Jurkat, Clone E6-1 (cell line): ENCODE data around the gene POU2F1.

Source experiments
- DNase-seq: peaks from one replicate; pipeline ENCODE4 v3.0.0-alpha.2; 2011; ENCODE audit warnings: low read depth, low spot score
- H3K4me3 ChIP-seq: 2 replicates; pipeline ENCODE4 v1.5.1; 2011; ENCODE audit warnings: mild to moderate bottlenecking, low read length, control low read depth, moderate library complexity

The POU2F1 gene

DNA sequence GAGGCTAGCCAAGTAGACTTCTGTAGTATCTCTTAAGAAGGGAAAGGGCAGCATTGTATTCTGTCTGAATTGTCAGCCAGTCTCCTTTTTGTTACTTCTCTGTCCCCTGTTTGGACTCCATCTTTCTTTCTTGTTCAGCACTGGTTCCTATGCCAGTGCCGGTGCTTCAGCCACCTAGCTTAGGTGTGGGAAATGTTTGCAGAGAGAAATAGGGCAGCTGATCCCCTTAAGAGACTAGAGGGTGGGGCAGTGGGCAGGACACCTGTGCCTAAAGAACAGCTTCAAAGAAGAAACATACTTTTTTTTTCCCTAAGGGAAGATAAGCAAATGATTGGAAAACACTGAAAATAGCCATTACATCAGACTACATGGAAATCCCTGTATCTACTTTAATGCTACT, 113.0 kb downstream of the POU2F1 start:
- no peak for DNase-seq
- H3K4me3 ChIP-seq: no peak overlapping the region

DNA sequence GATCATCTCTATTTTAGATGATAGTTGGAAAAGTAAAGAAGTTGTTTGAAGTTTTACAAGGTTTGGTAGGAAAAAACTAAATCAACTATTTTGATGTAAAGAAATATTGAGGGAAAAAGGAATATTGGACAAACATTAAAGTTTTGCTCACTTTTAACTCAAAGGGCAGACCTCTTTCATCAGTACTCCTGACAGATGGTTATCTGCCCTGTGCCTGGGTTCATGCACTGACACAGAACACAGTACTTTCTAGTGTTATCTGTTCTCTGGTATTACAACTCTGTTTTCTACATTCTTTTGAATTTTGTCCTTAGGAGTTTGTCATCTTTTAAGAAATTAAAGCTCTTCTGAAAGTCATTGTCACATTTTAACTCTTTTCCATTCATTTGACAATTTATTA, 118.7 kb downstream of the POU2F1 start:
- H3K4me3 ChIP-seq: no peak overlapping the region
- no peak for DNase-seq

DNA sequence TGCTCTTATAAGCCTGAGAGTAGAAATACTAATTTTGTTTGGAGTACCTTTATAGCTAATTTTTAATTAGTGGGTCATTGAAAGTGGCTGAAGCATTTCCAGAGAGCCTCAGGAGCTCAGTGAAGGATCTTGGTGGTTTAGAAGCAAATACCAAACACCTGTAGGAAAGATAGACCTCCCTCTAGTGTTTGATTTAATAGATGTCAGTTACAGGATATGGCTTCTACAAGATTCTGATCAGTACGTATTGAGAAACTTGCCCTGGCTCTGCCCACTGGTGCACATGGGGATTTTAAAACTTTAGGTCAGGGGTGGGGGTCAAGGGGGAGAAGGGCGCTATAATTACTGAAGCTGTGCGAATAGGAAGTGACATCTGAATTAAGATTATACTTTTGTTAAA, 122.2 kb downstream of the POU2F1 start:
- DNase-seq: peak; percentile 38
- no peak overlapping the region for H3K4me3 ChIP-seq

DNA sequence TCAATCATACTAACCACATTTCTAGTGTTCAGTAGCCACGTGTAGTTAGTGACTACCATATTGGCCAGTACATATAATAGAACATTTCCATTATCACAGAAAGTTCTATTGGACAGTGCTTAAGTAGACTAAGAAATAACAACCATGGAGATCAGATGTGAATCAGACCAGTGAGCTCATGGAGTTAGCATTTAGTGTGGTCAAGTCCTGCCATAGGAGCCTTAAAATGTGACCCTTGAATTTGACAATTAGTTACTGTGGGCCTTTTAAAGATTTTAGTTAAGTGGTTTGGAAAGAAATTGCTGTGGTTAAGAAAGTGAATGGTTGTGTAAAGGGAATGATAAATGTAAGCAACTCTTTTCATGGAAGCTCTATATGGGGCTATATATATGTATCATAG, 123.4 kb downstream of the POU2F1 start:
- H3K4me3 ChIP-seq: no peak overlapping the region
- DNase-seq: no peak

DNA sequence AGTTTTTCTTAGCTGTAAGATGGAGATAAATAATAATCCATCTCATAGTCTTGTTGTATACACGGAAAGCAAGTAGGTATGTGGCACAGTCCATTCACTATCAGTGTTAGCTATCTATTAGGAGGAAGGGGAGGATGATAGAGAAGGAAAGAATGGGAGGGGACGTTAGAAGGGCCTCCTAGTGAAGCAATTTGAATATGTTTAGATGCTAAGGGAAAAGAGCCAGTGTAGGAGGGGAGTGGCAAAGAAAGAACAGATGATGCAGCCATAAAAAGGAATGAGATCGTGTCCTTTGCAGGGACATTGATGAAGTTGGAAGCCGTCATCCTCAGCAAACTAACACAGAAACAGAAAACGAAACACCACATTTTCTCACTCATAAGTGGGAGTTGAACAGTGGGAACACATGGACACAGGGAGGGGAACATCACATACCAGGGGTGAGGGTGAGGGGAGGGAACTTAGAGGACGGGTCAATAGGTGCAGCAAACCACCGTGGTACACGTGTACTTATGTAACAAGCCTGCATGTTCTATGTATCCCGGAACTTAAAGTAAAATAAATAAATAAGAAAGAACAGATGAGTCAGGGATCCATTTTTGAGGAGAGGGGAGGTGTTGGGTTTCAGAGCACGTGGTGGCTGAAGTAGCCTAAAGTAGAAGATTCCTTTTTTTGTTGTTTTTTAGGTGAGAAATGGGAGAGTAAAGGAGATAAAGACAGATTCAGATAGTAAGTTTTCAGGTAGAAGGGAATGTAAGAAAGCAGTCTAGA, 124.1 kb downstream of the POU2F1 start:
- no peak overlapping the region for H3K4me3 ChIP-seq
- no peak for DNase-seq

DNA sequence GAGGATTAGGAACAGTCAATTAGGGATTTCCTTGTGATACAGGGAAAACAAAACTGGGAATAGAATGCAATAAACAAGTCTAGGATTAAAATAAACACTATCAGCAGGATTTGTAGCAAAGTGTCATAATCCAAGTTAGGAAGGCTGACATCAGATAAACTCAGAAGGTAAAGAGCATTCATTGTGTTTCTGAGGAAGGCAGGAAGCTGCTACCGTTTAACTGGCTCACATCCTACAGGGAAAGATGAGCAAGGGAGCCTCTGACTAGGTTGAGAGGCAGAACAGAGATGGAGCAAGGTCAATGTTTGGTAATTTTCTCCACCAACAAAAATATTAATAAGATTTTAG, 124.7 kb downstream of the POU2F1 start:
- no peak overlapping the region for H3K4me3 ChIP-seq
- DNase-seq: no peak

DNA sequence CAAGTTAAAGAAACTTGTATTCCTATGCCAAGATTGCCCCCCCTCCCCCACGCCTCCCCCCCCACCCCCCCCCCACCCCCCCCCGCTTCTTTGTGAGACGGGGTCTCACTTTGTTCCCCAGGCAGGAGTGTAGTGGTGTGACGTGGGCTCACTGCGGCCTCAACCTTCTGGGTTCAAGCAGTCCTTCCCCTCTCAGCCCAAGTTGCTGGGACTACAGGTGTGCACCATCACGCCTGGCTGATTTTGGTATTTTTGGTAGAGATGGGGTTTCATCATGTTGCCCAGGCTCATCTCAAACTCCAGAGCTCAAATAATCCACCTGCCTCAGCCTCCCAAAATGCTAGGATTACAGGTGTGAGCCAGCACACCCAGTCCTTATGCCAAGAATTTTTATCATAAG, 136.6 kb downstream of the POU2F1 start:
- DNase-seq: no peak
- no peak overlapping the region for H3K4me3 ChIP-seq

DNA sequence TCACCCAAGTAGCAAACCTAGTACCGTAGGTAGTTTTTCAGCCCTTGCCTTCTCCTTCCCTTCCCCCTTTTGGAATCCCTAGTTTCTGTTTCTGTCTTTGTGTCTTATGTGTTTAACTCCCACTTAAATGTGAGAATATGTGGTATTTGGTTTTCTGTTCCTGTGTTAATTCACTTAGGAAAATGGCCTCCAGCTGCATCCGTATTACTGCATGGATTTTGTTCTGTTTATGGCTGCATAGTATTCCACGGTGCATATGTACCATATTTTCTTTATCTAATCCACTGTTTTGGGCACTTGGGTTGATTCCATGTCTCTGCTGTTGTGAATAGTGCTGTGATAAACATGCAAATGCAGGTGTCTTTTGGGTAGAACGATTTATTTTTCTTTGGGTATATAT, 138.6 kb downstream of the POU2F1 start:
- no peak for DNase-seq
- no peak overlapping the region for H3K4me3 ChIP-seq

DNA sequence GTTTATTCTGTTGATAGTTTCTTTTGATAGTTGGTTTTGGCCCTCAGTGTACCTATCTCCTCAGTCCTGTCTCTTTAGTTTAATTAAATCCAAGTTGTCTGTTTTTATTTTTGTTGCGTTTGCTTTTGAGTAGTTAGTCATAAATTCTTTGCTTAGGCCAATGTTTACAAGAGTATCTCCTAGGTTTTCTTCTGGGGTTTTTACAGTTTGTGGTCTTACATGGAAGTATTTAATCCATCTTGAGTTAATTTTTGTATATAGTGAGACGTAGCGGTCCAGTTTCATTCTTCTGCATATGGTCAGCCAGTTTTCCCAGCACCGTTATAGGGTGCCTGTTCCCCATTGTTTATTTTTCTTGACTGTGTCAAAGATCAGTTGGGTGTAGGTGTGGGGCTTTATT, 139.4 kb downstream of the POU2F1 start:
- H3K4me3 ChIP-seq: no peak overlapping the region
- no peak for DNase-seq

DNA sequence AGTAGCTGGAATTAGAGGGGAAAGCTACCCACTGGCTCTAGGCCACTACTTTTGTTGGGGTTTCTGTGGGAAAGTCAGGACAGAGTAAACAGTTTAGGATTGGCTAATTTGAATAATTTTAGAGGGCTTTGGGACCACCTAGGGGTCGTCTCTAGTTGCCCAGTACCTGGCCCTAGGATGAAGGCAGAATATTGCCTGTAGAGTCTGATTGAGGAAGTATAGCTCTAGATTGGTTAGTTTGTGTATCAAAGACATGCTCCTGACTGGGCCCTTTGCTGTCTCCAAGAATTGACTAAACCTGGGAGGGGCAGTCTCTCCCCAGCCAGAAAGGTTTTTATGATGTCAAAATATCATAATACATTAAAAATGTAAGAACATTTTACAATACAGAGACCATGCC, 142.0 kb downstream of the POU2F1 start:
- DNase-seq: no peak
- H3K4me3 ChIP-seq: no peak overlapping the region

DNA sequence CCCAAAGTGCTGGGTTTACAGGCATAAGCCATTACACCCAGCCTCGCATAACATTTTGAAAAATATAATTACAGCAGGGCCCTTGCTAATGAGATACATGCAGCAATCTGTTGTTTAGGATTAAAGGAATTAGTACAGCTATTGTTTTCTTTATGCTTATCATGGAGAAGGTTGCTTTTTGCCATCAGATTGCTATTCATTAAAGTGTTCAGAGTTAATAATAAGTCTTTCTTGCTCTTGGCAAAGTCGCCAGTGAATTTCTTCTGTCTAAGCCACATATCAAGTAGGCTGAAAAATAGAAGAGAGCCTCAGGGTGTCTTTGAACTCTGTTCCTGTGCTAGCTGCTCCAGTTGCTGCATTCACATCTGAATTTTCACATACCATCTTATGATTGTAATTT, 144.1 kb downstream of the POU2F1 start:
- no peak overlapping the region for H3K4me3 ChIP-seq
- DNase-seq: no peak

DNA sequence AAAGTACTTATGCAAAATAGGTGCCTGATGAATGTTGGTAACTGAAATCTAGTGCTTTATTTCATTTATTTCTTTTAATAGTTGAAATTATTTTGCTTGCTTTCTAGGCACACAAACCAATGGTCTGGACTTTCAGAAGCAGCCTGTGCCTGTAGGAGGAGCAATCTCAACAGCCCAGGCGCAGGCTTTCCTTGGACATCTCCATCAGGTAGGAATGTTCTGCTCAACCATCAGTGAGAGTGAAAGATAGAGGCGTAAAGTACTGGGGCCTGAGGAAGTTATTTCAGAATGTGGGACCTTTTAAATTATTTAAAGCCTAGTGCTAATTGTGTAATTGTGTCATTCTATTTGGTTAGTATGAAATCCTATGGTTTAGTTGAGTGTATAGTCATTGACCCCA, 144.7 kb downstream of the POU2F1 start:
- H3K4me3 ChIP-seq: no peak overlapping the region
- DNase-seq: no peak

DNA sequence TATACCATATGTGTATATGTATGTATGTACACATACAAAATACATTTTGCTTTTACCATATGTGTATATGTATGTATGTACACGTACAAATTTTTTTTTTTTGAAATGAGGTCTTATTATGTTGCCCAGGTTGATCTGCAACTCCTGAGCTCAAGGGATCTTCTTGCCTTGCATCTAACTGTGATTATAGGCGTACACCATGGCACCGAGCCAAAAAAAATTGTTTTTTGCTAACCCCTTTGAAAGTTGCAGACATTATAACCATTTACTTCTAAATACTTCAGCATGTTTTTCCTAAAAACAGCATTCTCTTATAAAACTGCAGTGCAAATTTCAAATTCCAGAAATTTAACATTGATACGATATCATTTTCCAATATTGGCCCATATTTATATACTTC, 147.0 kb downstream of the POU2F1 start:
- H3K4me3 ChIP-seq: no peak overlapping the region
- no peak for DNase-seq

DNA sequence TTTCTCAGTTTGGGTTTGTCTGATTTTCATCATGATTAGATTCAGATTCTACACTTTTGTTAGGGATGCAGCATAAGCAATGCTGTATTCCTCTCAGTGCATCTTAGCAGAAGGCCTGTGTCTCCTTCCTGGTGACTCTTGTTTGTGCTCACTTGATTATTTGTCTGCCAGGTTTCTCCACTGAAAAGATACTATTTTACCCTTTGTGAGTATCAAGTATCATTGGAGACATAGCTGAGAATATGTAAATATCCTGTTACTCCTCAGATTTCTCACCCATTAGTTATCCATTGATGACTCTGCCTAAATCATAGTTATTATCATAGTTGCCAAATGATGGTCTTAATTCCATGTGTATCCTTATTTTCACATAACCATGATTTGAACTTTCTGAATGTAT, 148.5 kb downstream of the POU2F1 start:
- no peak for DNase-seq
- no peak overlapping the region for H3K4me3 ChIP-seq

DNA sequence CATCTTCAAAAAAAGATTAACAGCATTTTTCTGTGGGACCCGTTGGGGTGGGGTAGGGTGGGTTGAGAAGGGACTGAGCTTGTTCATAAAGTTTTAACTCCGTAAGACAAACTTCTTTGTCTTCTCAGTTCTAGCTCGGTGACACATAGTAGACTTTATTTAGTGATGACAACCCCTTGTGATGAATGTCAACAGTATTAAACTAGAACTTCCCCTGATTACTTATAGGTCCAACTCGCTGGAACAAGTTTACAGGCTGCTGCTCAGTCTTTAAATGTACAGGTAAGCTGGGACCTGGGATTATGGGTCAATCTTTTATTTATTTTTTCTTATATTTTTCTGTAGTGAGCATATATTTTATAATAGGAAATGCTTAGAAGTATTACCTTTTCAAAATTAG, 149.2 kb downstream of the POU2F1 start:
- no peak for DNase-seq
- H3K4me3 ChIP-seq: no peak overlapping the region

DNA sequence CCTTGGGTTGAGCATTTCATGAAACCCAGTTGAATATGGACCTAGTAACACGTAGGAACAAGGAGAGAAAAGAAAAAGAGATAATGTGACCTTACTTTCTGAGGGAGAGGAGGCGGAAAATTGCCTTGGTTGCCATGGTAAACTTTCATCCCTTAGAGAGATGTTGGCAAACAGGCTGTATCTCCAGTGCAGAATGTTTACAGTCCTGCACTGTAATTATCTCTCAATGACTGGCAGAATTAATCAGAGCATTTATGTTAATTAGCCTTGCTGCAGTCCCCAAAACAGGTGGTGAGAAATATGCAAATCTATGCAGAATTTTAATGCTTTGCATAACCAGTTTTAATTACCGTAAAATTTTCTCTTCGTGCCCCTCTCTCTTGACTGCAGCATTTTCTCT, 150.3 kb downstream of the POU2F1 start:
- H3K4me3 ChIP-seq: no peak overlapping the region
- DNase-seq: no peak

DNA sequence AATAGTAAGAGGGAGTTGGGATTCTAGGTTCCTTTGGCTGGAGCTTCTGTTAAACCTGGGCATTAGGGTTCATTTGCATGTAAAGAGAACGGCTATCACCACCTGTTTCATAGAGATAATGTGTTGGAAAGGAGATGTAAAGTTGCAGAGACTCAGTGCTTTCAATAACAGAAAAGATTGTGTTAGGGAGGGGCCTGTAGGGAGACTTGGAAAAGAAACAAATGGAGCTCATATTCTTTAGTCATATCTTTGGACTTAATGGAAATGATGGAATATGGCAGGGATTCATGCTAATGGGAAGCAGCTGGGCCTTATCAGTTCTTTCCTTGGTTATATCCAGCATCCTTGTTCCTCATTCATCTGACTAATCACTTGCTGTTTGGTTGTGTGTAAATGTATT, 152.7 kb downstream of the POU2F1 start:
- no peak overlapping the region for H3K4me3 ChIP-seq
- DNase-seq: no peak

DNA sequence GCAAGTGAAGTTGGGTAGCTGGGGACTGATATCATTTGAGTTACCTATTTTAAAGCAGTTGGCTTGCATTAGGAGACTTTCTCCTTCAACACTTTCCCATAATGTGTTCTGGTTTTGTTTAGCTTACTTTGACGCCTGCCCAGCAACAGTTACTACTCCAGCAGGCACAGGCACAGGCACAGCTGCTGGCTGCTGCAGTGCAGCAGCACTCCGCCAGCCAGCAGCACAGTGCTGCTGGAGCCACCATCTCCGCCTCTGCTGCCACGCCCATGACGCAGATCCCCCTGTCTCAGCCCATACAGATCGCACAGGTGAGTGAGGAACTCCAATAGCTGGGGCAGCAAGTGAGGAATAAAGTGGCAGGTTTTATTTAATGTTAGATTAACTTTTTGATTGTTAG, 153.3 kb downstream of the POU2F1 start:
- DNase-seq: no peak
- no peak overlapping the region for H3K4me3 ChIP-seq

DNA sequence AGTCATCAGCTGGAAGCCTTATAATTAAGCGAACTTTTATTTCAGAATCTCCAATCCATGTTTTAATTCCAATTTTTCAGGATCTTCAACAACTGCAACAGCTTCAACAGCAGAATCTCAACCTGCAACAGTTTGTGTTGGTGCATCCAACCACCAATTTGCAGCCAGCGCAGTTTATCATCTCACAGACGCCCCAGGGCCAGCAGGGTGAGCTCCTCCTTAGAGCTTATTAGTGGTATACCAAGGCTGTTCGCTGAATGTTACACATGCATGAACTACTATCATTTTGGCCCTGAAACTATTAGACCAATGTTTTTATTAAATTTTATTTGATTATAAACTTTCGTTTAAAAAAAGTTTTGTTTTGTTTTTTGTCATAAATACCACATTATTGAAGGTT, 155.3 kb downstream of the POU2F1 start:
- no peak overlapping the region for H3K4me3 ChIP-seq
- DNase-seq: no peak

DNA sequence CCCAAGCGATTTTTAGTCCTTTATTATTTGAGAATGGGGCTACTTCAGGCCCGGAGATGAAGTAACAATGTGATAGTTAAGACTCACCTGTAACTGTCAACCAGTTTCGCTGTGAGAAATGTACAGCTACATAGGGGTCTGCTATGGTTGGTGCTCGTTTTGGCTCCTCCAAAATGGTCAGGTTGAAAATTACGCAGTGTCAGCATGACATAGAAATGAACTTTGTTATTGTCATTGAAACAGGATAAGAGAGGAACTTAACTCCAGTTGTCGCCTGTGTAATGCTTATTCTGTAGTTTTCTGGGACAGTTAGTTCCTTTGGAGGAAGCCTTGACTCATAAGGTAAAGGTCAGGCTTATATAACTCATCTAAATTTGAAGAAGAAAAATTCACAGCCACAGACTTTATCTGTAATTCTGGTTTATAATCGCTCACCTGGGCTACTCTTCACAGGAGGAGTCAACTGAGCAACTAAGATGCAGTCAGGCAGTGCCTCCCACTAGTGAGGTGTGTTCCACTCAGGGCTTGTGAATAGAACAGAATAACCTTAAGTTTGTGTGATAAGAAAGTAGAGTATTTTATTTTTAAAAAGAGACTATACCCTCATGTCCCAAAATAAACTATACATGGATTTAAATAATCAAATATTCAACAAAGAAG, 166.7 kb downstream of the POU2F1 start:
- no peak for DNase-seq
- H3K4me3 ChIP-seq: no peak overlapping the region

DNA sequence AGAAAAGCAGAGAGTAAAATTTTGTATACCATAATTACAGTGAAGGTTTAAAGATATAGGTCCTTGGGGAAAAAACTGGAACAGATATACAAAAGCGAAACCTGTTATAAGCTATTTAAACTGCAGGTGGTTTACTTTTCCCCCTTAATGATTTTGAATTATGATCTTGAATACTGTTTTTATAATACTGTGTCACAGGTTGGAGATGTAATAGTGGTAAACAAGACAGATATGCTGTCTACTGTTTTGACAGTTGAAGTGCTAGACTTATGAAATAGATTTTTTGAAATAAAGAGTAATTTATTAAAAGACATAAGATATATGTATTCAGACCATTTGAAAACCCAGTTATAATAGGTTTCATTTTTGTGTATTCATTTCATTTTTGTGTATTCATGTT, 168.3 kb downstream of the POU2F1 start:
- H3K4me3 ChIP-seq: no peak overlapping the region
- DNase-seq: no peak
